GM12892 (cell line): ENCODE results near the gene ZNF407.

Experiments
- DNase-seq: peaks from one replicate; pipeline ENCODE4 v3.0.0; 2011; ENCODE audit not compliant: insufficient read length
- FAIRE-seq: peaks from 2 replicates; lab custom pipeline; 2011; peaks lifted over from hg19 to GRCh38; lab: Jason Lieb, UNC
- POLR2A ChIP-seq: IDR thresholded peaks from 2 replicates; pipeline ENCODE4 v1.6.1; 2011; ENCODE audit warnings: low read depth, low read length, control low read depth
- POLR2AphosphoS5 ChIP-seq: IDR thresholded peaks from 2 replicates; pipeline ENCODE4 v1.6.1; 2011; ENCODE audit warnings: low read depth, low read length, control low read depth
- TAF1 ChIP-seq: IDR thresholded peaks from 2 replicates; pipeline ENCODE4 v1.6.1; 2011; ENCODE audit warnings: low read depth, mild to moderate bottlenecking, control low read depth, low read length, borderline replicate concordance

The ZNF407 gene

GRCh38 chr18:74896390-74896991 lies 298.8 kb downstream of the ZNF407 start:
- FAIRE-seq (peak; percentile 53), DNase-seq (peak; percentile 7)
- TF ChIP-seq POLR2A, result no peak

- FAIRE-seq, result no peak
- TF ChIP-seq POLR2AphosphoS5 (no peak), TAF1 (no peak), POLR2A (no peak)
- no peak for DNase-seq
Observed at GRCh38 chr18:74897971-74898657, 300.4 kb downstream of the ZNF407 start.

GRCh38 chr18:74898965-74899364 lies 301.3 kb downstream of the ZNF407 start:
- FAIRE-seq (no peak), DNase-seq (no peak)
- TF ChIP-seq POLR2AphosphoS5, result no peak
- TF ChIP-seq TAF1, result no peak
- no peak for TF ChIP-seq POLR2A

GRCh38 chr18:74899554-74899953 lies 301.9 kb downstream of the ZNF407 start:
- DNase-seq, result no peak
- TF ChIP-seq TAF1, result no peak
- TF ChIP-seq POLR2A, result no peak
- no peak for TF ChIP-seq POLR2AphosphoS5
- FAIRE-seq, result no peak

- DNase-seq (no peak), FAIRE-seq (no peak)
- no peak for TF ChIP-seq POLR2AphosphoS5
- TF ChIP-seq TAF1, result no peak
- no peak for TF ChIP-seq POLR2A
Observed at GRCh38 chr18:74901362-74902146, 303.9 kb downstream of the ZNF407 start.

GRCh38 chr18:74902147-74902455 lies 304.4 kb downstream of the ZNF407 start:
- no peak for FAIRE-seq

GRCh38 chr18:74905247-74905646 lies 307.6 kb downstream of the ZNF407 start:
- TF ChIP-seq TAF1 (no peak), POLR2A (no peak), POLR2AphosphoS5 (no peak)
- FAIRE-seq (no peak), DNase-seq (no peak)

More at GRCh38 chr18:74902147-74902455, 304.4 kb downstream of the ZNF407 start:
- no peak for TF ChIP-seq POLR2AphosphoS5
- no peak for DNase-seq

- TF ChIP-seq POLR2A (no peak), POLR2AphosphoS5 (no peak), TAF1 (no peak)
- no peak for FAIRE-seq
Observed at GRCh38 chr18:74906184-74906583, 308.5 kb downstream of the ZNF407 start.

GRCh38 chr18:74914052-74914591 lies 316.5 kb downstream of the ZNF407 start:
- no peak for DNase-seq
- TF ChIP-seq POLR2AphosphoS5 (no peak), POLR2A (no peak), TAF1 (no peak)
- no peak for FAIRE-seq

More at GRCh38 chr18:74906184-74906583, 308.5 kb downstream of the ZNF407 start:
- DNase-seq, result no peak

- DNase-seq (no peak), FAIRE-seq (no peak)
- TF ChIP-seq POLR2A (no peak), POLR2AphosphoS5 (no peak), TAF1 (no peak)
Observed at GRCh38 chr18:74914648-74915047, 317.0 kb downstream of the ZNF407 start.

GRCh38 chr18:74916773-74917393 lies 319.2 kb downstream of the ZNF407 start:
- no peak for FAIRE-seq
- no peak for DNase-seq

More at GRCh38 chr18:74916773-74917393, 319.2 kb downstream of the ZNF407 start:
- no peak for TF ChIP-seq TAF1
- no peak for TF ChIP-seq POLR2A
- TF ChIP-seq POLR2AphosphoS5, result no peak
